HepG2 (cell line): ENCODE results near the gene ZFHX3. TPM values are rescaled to one million over a fixed set of nuclear protein-coding genes. Genes with fewer than 3 reads are reported as not detected.

Experiments
- ATAD3A ChIP-seq: sonication (generic); formaldehyde crosslinking; IDR thresholded peaks from 2 replicates; pipeline ENCODE4 v1.4.0; 2020; ENCODE audit warnings: missing genetic modification reagents
- ATF6 ChIP-seq: sonication (generic); formaldehyde crosslinking; conservative IDR thresholded peaks from 2 replicates; pipeline ENCODE4 v1.4.0; 2020; ENCODE audit warnings: missing genetic modification reagents
- CCAR2 ChIP-seq: fragments of 200-400 bp; formaldehyde crosslinking; optimal IDR thresholded peaks from 2 replicates; pipeline ENCODE3; 2018; ENCODE audit warnings: low read depth, mild to moderate bottlenecking, low read length, moderate library complexity
- CREB1 ChIP-seq, 2 experiments: fragments of 450-650 bp in 1 of 2; IDR thresholded peaks; 2 replicates each; pipeline ENCODE4 v1.6.1; 2016 to 2017; ENCODE audit warnings: control low read depth in 1 of 2, mild to moderate bottlenecking in 1 of 2, missing compliant biosample characterization in 1 of 2, missing genetic modification characterization in 1 of 2
- CSRNP1 ChIP-seq: sonication (generic); formaldehyde crosslinking; IDR thresholded peaks from 2 replicates; pipeline ENCODE4 v1.8.1; 2023; ENCODE audit warnings: mild to moderate bottlenecking, missing genetic modification reagents
- HINFP ChIP-seq: sonication (generic); formaldehyde crosslinking; IDR thresholded peaks from 2 replicates; pipeline ENCODE4 v1.4.0; 2020; ENCODE audit warnings: low read depth, mild to moderate bottlenecking, missing genetic modification reagents
- KDM5B ChIP-seq: sonication (generic); formaldehyde crosslinking; IDR thresholded peaks from 2 replicates; pipeline ENCODE4 v1.4.0; 2020; ENCODE audit warnings: missing genetic modification reagents, mild to moderate bottlenecking, borderline replicate concordance
- MED1 ChIP-seq: sonication (generic); formaldehyde crosslinking; IDR thresholded peaks from 2 replicates; pipeline ENCODE4 v1.4.0; 2020; ENCODE audit warnings: missing genetic modification reagents
- MTERF4 ChIP-seq: sonication (generic); formaldehyde crosslinking; IDR thresholded peaks from 2 replicates; pipeline ENCODE4 v1.8.0; 2023; ENCODE audit warnings: mild to moderate bottlenecking, missing genetic modification reagents
- NFKB2 ChIP-seq: sonication (generic); formaldehyde crosslinking; IDR thresholded peaks from 2 replicates; pipeline ENCODE4 v1.4.0; 2020; ENCODE audit warnings: missing genetic modification reagents, borderline replicate concordance
- RARG ChIP-seq: sonication (generic); formaldehyde crosslinking; IDR thresholded peaks from 2 replicates; pipeline ENCODE4 v1.4.0; 2020; ENCODE audit warnings: low read depth, mild to moderate bottlenecking, missing genetic modification reagents
- RNF2 ChIP-seq: fragments of 450-650 bp; conservative IDR thresholded peaks from 2 replicates; pipeline ENCODE4 v1.6.1; 2016; ENCODE audit warnings: low read depth
- TP53 ChIP-seq: sonication (generic); formaldehyde crosslinking; conservative IDR thresholded peaks from 2 replicates; pipeline ENCODE4 v1.4.0; 2020; ENCODE audit warnings: missing genetic modification reagents
- YY1 ChIP-seq: IDR thresholded peaks from 2 replicates; pipeline ENCODE4 v1.6.1; 2011; ENCODE audit warnings: low read length, low read depth, moderate library complexity, mild to moderate bottlenecking; ENCODE audit not compliant: insufficient read depth, insufficient replicate concordance
- ZBTB38 ChIP-seq: sonication (generic); formaldehyde crosslinking; IDR thresholded peaks from 2 replicates; pipeline ENCODE4 v1.5.1; 2020; ENCODE audit warnings: mild to moderate bottlenecking, missing genetic modification reagents
- ZBTB39 ChIP-seq: sonication (generic); formaldehyde crosslinking; IDR thresholded peaks from 2 replicates; pipeline ENCODE4 v1.5.0; 2020; ENCODE audit warnings: missing genetic modification reagents
- ZNF207 ChIP-seq: fragments of 450-650 bp; IDR thresholded peaks from 2 replicates; pipeline ENCODE4 v1.6.1; 2016; ENCODE audit warnings: antibody characterized with exemption, borderline replicate concordance
- ZNF430 ChIP-seq: sonication (generic); formaldehyde crosslinking; IDR thresholded peaks from 2 replicates; pipeline ENCODE4 v1.9.0; 2021; ENCODE audit warnings: mild to moderate bottlenecking, missing genetic modification reagents
- ZNF530 ChIP-seq: sonication (generic); formaldehyde crosslinking; IDR thresholded peaks from 2 replicates; pipeline ENCODE4 v1.5.0; 2020; ENCODE audit warnings: low read depth, mild to moderate bottlenecking, missing genetic modification reagents
- ZNF563 ChIP-seq: sonication (generic); formaldehyde crosslinking; IDR thresholded peaks from 2 replicates; pipeline ENCODE4 v1.8.0; 2022; ENCODE audit warnings: mild to moderate bottlenecking, moderate library complexity, missing genetic modification reagents
- ZNF672 ChIP-seq: sonication (generic); formaldehyde crosslinking; IDR thresholded peaks from 2 replicates; pipeline ENCODE4 v1.8.1; 2022; ENCODE audit warnings: missing genetic modification reagents
- ZNF816 ChIP-seq: sonication (generic); formaldehyde crosslinking; IDR thresholded peaks from 2 replicates; pipeline ENCODE4 v1.8.0; 2022; ENCODE audit warnings: missing genetic modification reagents, mild to moderate bottlenecking, borderline replicate concordance
- polyA plus RNA-seq, 8 experiments: library from polyadenylated mRNA; depleted of rRNA in 3 of 8; stranded (reverse) in 7 of 8; unstranded in 1 of 8; fragments of >200 nt; fragmentation: Illumina TruSeq in 4 of 8; extraction: Trizol in 4 of 8; gene quantifications; 2 replicates each; pipeline versions ENCODE4 v1.2.1 to v1.2.3, GENCODE V29; 2011 to 2016; ENCODE audit warnings: low read depth in 4 of 8, missing spikeins in 1 of 8, mixed read lengths in 1 of 8; ENCODE audit not compliant: insufficient read depth in 1 of 8
- total RNA-seq, 5 experiments: library from RNA; depleted of rRNA; stranded (reverse); fragments of >200 nt; fragmentation: Illumina TruSeq; extraction: Trizol; gene quantifications; 2 replicates each; pipeline ENCODE4 v1.2.3, GENCODE V29; 2016; ENCODE audit warnings: low read depth in 1 of 5

Gene ZFHX3
- total and polyA plus RNA-seq, 2 of the 13 experiments (the other 11 are each of a cell fraction or from before 2014, with no cell fraction given): 5.0 to 6.0 TPM

- TF ChIP-seq CREB1 (IDR thresholded peaks at IDR 0.05) (no peak), CREB1 (CRISPR knock-in tag; IDR thresholded peaks at IDR 0.05) (no peak), HINFP (CRISPR knock-in tag) (no peak), ZBTB38 (CRISPR knock-in tag) (no peak), TP53 (CRISPR knock-in tag) (no peak), KDM5B (CRISPR knock-in tag) (no peak), ATF6 (CRISPR knock-in tag) (no peak), RARG (CRISPR knock-in tag) (no peak), CSRNP1 (CRISPR knock-in tag) (no peak), ATAD3A (no peak), ZNF816 (CRISPR knock-in tag) (no peak), MED1 (CRISPR knock-in tag) (no peak), ZBTB39 (CRISPR knock-in tag) (no peak), ZNF207 (no peak), ZNF672 (CRISPR knock-in tag) (no peak), MTERF4 (CRISPR knock-in tag) (no peak), ZNF430 (CRISPR knock-in tag) (no peak), NFKB2 (CRISPR knock-in tag) (no peak), ZNF563 (CRISPR knock-in tag) (no peak), YY1 (no peak), CCAR2 (no peak), RNF2 (no peak), ZNF530 (CRISPR knock-in tag) (no peak)
Observed at GRCh38 chr16:72783716-72784318, 264.1 kb downstream of the ZFHX3 start (continued).
